Activated CD8-positive, alpha-beta T cell treated with anti-CD3 and anti-CD28 coated beads for 36 hours (primary cell): ENCODE results near the gene TLCD3A. TPM values are rescaled to one million over a fixed set of nuclear protein-coding genes. Genes with fewer than 3 reads are reported as not detected.

ENCODE experiments used
- ATAC-seq: fragments of 200-7000 bp; cut with Tn5 transposase; one replicate; pipeline ENCODE4 v1.10.0; 2021; ENCODE audit warnings: mild to moderate bottlenecking, moderate library complexity
- CTCF ChIA-PET: fragments of 350-600 bp; sonication (Branson Sonifier 250); formaldehyde crosslinking; loops from one replicate; lab custom pipeline; 2021; ENCODE audit warnings: antibody characterized with exemption; lab: Charles Lee
- POLR2A ChIA-PET: fragments of 350-600 bp; sonication (Branson Sonifier 250); formaldehyde crosslinking; loops from one replicate; lab custom pipeline; 2021; ENCODE audit warnings: antibody characterized with exemption; lab: Charles Lee
- DNase-seq: peaks from one replicate; pipeline ENCODE4 v3.0.0-alpha.2; 2020
- H3K27ac Mint-ChIP-seq: one replicate; pipeline ENCODE4 v1.8.0; 2021; ENCODE audit warnings: mild to moderate bottlenecking, mixed read lengths
- H3K27me3 Mint-ChIP-seq: one replicate; pipeline ENCODE4 v1.8.0; 2021; ENCODE audit warnings: mixed read lengths
- H3K36me3 Mint-ChIP-seq: one replicate; pipeline ENCODE4 v1.8.0; 2021; ENCODE audit warnings: low read depth, mixed read lengths
- H3K4me1 Mint-ChIP-seq: one replicate; pipeline ENCODE4 v1.8.0; 2021; ENCODE audit warnings: low read depth, mixed read lengths
- H3K4me3 Mint-ChIP-seq: one replicate; pipeline ENCODE4 v1.8.0; 2021; ENCODE audit warnings: mild to moderate bottlenecking, moderate library complexity, mixed read lengths
- H3K9me3 Mint-ChIP-seq: one replicate; pipeline ENCODE4 v1.8.0; 2021; ENCODE audit warnings: mixed read lengths
- intact Hi-C: fragments of 100-400 bp; cut with micrococcal nuclease; formaldehyde crosslinking; loops from one replicate; pipeline ENCODE4 v1.10.0; 2022
- total RNA-seq, 2 experiments: library from RNA; stranded (reverse); gene quantifications; one replicate each; pipeline ENCODE4 v1.2.3, GENCODE V29; 2021
- TF ChIP-seq, protein P1 (sequence below): fragments of 200-600 bp; IDR thresholded peaks from one replicate; pipeline ENCODE4 v1.8.0; 2022; ENCODE audit warnings: antibody characterized with exemption, mild to moderate bottlenecking

The TLCD3A gene
- total RNA-seq, 2 experiments from 2014 or later, result 30.9 to 34.4 TPM

DNA sequence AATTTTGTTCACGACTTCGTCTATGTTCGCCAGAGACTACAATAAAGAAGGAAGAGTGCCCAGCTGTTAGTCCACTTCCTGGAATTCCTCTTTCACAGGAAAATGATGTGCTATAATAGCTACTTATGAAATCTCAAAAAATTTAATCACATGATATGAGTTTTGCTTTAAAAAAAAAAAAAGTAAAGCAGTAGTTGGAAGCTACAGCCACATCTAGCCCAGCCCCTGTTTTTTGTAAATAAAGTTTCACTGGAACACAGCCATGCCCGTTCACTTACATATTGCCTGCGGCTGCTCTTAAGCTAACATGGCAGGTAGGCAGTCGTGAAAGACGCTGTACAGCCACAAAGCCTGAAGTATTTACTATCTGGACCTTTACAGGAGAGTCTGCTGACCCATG lies 33.1 kb upstream of the TLCD3A start:
- Mint-ChIP-seq H3K27ac (no peak overlapping the region), H3K9me3 (no peaks in the 10 kb centered on the region), H3K4me1 (no peaks in the 10 kb centered on the region), H3K4me3 (no peak overlapping the region), H3K27me3 (no peaks in the 10 kb centered on the region), H3K36me3 (peaks cover 21% of the 10 kb centered on the region)
- ChIA-PET CTCF (interaction anchor here (0.6 to 12.3 kb wide), 22 partner anchors 11 to 554 kb away, joined by 3 to 162 read pairs (median 6); partner anchors contain the start of genes GLOD4, MRM3 and TIMM22), POLR2A (no interaction called here)
- DNase-seq (no peak), ATAC-seq (no peak)
- intact Hi-C loops, result no loop called here
- TF ChIP-seq, protein P1, sequence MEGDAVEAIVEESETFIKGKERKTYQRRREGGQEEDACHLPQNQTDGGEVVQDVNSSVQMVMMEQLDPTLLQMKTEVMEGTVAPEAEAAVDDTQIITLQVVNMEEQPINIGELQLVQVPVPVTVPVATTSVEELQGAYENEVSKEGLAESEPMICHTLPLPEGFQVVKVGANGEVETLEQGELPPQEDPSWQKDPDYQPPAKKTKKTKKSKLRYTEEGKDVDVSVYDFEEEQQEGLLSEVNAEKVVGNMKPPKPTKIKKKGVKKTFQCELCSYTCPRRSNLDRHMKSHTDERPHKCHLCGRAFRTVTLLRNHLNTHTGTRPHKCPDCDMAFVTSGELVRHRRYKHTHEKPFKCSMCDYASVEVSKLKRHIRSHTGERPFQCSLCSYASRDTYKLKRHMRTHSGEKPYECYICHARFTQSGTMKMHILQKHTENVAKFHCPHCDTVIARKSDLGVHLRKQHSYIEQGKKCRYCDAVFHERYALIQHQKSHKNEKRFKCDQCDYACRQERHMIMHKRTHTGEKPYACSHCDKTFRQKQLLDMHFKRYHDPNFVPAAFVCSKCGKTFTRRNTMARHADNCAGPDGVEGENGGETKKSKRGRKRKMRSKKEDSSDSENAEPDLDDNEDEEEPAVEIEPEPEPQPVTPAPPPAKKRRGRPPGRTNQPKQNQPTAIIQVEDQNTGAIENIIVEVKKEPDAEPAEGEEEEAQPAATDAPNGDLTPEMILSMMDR, result no peak

DNA sequence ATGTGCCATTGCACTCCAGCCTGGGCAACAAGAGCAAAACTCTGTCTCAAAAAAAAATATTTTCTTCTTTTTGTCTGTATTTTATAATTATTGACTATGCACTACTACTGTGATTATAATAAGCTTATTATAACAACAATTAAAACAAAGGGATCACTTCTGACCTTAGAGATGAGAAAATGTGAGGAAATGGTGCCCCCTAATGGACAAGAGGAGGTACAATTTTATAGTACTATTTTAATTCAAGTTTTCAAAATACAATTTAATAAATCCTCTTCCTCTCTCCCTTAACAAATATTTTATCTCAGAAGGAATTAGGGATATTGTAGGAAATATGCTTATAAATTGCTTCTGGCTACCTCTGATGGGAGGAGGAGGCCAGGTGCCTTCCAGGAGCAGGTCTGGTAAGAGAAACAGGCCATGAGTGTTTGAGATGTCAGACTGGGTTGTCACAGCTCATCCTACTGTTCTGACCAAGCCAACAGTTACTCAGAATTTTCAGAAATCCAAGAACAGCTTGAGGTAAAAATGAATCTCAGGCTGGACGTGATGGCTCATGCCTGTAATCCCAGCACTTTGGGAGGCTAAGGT lies 31.8 kb upstream of the TLCD3A start:
- H3K27me3 Mint-ChIP-seq, result no peaks in the 10 kb centered on the region
- peak; percentile 62 for ATAC-seq

DNA sequence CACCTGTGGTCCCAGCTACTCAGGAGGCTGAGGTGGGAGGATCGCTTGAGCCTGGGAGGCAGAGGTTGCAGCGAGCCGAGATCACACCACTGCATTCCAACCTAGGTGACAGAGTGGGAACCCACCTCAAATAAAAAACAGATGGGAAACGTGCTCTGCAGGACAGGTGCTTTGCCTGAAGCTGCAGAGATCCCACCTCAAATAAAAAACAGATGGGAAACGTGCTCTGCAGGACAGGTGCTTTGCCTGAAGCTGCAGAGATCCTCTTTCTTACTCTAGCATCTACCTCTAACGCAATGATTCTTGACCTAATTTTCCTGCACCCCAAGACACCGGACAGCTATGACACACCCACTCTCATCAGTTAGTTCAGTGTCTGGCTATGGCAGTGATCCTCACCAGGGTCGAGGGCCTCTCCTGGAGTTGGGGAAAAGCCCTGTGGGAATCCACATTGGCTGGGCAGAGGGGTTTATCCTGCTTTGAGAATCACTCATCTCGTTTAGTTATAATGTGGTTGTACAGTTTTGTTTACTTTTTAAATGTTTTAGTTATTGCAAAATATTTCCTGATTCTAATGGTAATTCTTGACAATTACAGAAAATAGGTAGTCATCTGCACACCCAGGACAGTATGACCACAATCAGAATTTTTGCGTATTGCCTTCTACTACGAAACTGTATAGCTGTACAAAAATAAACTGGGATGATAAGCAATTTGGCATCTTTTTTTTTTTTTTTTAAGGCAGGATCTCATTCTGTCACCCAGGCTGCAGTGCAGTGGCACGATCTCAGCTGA lies 29.1 kb upstream of the TLCD3A start:
- H3K36me3 Mint-ChIP-seq, result peaks cover 9% of the 10 kb centered on the region

More for the DNA sequence above, 31.8 kb upstream of the TLCD3A start:
- intact Hi-C loops, result loop anchor here (5.0 kb wide), 1 partner anchor 288 kb away; a partner anchor contains a TSS
- peaks cover 4% of the 10 kb centered on the region for H3K4me1 Mint-ChIP-seq
- DNase-seq, result no peak
- no peak overlapping the region for H3K4me3 Mint-ChIP-seq
- ChIA-PET POLR2A (interaction anchor here (0.9 kb wide), 1 partner anchor 288 kb away, joined by 3 read pairs; no protein-coding TSS in a partner anchor), CTCF (interaction anchor here (0.6 to 12.3 kb wide), 50 partner anchors 8 to 556 kb away, joined by 3 to 162 read pairs (median 4); partner anchors contain the start of genes GLOD4, MRM3 and TIMM22)
- H3K27ac Mint-ChIP-seq, result no peak overlapping the region
- H3K36me3 Mint-ChIP-seq, result peaks cover 15% of the 10 kb centered on the region
- TF ChIP-seq, protein P1, result peak; percentile 66
- no peaks in the 10 kb centered on the region for H3K9me3 Mint-ChIP-seq

DNA sequence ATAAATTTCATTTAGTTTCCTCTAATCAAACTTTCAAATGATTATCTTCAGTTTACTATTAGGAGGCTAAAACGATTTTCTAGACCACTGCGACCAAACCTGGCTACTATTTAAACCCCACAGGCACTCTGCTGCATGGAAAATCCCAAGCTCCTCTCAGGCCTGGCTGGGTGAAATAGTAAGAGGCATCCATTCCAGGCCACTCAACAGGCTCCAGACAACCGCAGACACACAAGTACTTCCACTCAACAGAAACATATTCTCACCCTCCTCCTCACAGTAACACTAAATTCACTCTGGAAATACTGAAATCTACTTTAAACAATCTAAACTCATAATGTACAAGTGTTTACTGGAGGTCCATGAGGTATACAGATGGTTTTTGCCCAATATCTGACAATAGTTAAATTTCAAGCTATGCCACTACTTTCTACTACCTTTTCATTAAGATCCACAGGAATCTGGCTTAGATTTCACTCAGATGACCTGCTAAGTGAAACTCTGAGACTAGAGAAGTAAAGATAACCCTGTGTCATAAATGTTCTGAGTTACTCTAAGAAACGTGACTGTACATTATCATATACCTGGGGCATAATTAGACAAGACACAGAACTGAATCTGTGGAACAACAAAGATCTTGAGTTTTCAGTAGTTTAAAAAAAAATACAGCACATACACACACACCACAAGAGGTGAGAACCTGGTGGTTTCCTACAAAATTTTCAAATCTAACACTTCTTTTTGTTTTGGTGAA lies 28.1 kb upstream of the TLCD3A start:
- POLR2A ChIA-PET, result interaction anchor here (1.2 to 1.3 kb wide), 2 partner anchors 10 to 292 kb away, joined by 3 to 4 read pairs; partner anchors contain the start of gene VPS53
- CTCF ChIA-PET, result interaction anchor here (1.0 to 12.3 kb wide), 4 partner anchors 17 to 293 kb away, joined by 3 to 162 read pairs (median 3); a partner anchor contains a TSS
- H3K36me3 Mint-ChIP-seq, result peaks cover 13% of the 10 kb centered on the region

More for the DNA sequence above, 29.1 kb upstream of the TLCD3A start:
- TF ChIP-seq, protein P1, result no peak
- no peak overlapping the region for H3K27ac Mint-ChIP-seq
- no peaks in the 10 kb centered on the region for H3K27me3 Mint-ChIP-seq
- no peak for ATAC-seq
- peaks cover 8% of the 10 kb centered on the region for H3K4me1 Mint-ChIP-seq
- H3K9me3 Mint-ChIP-seq, result no peaks in the 10 kb centered on the region
- POLR2A ChIA-PET, result interaction anchor here (0.5 to 1.2 kb wide), 2 partner anchors 152 to 291 kb away, joined by 3 to 4 read pairs; no protein-coding TSS in a partner anchor
- CTCF ChIA-PET, result interaction anchor here (1.0 to 12.3 kb wide), 3 partner anchors 19 to 292 kb away, joined by 3 to 162 read pairs (median 3); a partner anchor contains a TSS
- H3K4me3 Mint-ChIP-seq, result no peak overlapping the region
- no peak for DNase-seq
- intact Hi-C loops, result loop anchor here (5.0 kb wide), 1 partner anchor 291 kb away; a partner anchor contains a TSS

More for the DNA sequence above, 28.1 kb upstream of the TLCD3A start:
- Mint-ChIP-seq H3K27ac (peak overlapping the region; percentile 53), H3K27me3 (no peaks in the 10 kb centered on the region), H3K4me1 (peaks cover 15% of the 10 kb centered on the region), H3K9me3 (no peaks in the 10 kb centered on the region), H3K4me3 (no peak overlapping the region)
- DNase-seq (no peak), ATAC-seq (no peak)
- TF ChIP-seq, protein P1, result no peak
- intact Hi-C loops, result loop anchor here (5.0 kb wide), 1 partner anchor 292 kb away; a partner anchor contains a TSS
